Panc1 (cell line): ENCODE results near the gene SHANK3. TPM values are rescaled to one million over a fixed set of nuclear protein-coding genes. Genes with fewer than 3 reads are reported as not detected.

Experiments used
- ATAC-seq: fragments of 200-7000 bp; cut with Tn5 transposase; 2 replicates; pipeline ENCODE4 v1.9.1; 2020; ENCODE audit warnings: mild to moderate bottlenecking, moderate library complexity
- BruUV-seq: library from RNA; stranded (reverse); fragments of 400-500 nt; replicated peaks from 2 replicates; lab custom pipeline; 2021; lab: Mats Ljungman, UMichigan
- CTCF ChIA-PET: fragments of 300-600 bp; sonication (Branson Sonifier 250); formaldehyde crosslinking; loops from one replicate; lab custom pipeline; 2022; ENCODE audit warnings: antibody characterized with exemption; lab: Charles Lee
- POLR2A ChIA-PET: fragments of 300-600 bp; sonication (Branson Sonifier 250); formaldehyde crosslinking; loops from one replicate; lab custom pipeline; 2022; ENCODE audit warnings: antibody characterized with exemption; lab: Charles Lee
- DNase-seq: peaks from one replicate; pipeline ENCODE4 v3.0.0-alpha.2; 2010; ENCODE audit warnings: low read depth, low spot score
- H3K27ac ChIP-seq: 2 replicates; pipeline ENCODE4 v1.5.1; 2011; ENCODE audit warnings: mild to moderate bottlenecking, low read length, inconsistent platforms
- H3K27me3 ChIP-seq: fragments of 200-500 bp; sonication (Bioruptor generic); 2 replicates; pipeline ENCODE4 v1.6.0; 2014; ENCODE audit warnings: low read length, inconsistent platforms; ENCODE audit not compliant: control insufficient read depth, insufficient read depth
- H3K36me3 ChIP-seq: fragments of 200-500 bp; sonication (Bioruptor generic); 2 replicates; pipeline ENCODE4 v1.5.1; 2014; ENCODE audit warnings: inconsistent platforms, mild to moderate bottlenecking, low read length, moderate library complexity; ENCODE audit not compliant: control insufficient read depth, insufficient read depth
- H3K4me1 ChIP-seq: 2 replicates; pipeline ENCODE4 v1.5.1; 2011; ENCODE audit warnings: inconsistent platforms, mild to moderate bottlenecking, low read length, moderate library complexity; ENCODE audit not compliant: control insufficient read depth, insufficient read depth
- H3K4me3 ChIP-seq, 2 experiments: 2 replicates each; pipeline ENCODE4 v1.5.1; 2011 to 2012; ENCODE audit warnings: low read depth in 2 of 2, low read length in 2 of 2, mild to moderate bottlenecking in 2 of 2, inconsistent platforms in 1 of 2, moderate library complexity in 1 of 2
- H3K9me3 ChIP-seq: fragments of 200-500 bp; sonication (Bioruptor generic); 2 replicates; pipeline ENCODE4 v1.5.1; 2014; ENCODE audit warnings: low read depth, mild to moderate bottlenecking, inconsistent platforms, low read length, moderate library complexity; ENCODE audit not compliant: control insufficient read depth, insufficient read depth
- POLR2AphosphoS5 ChIP-seq: IDR thresholded peaks from 2 replicates; pipeline ENCODE4 v1.6.1; 2012; ENCODE audit warnings: mild to moderate bottlenecking, low read depth, low read length, moderate library complexity
- REST ChIP-seq, 2 experiments: IDR thresholded peaks; 2 replicates each; pipeline ENCODE4 v1.6.1; 2011 to 2012; ENCODE audit warnings: low read depth in 2 of 2, control low read depth in 1 of 2, low read length in 1 of 2, mild to moderate bottlenecking in 1 of 2, moderate library complexity in 1 of 2; ENCODE audit not compliant: insufficient read depth in 1 of 2
- SIN3A ChIP-seq: IDR thresholded peaks from 2 replicates; pipeline ENCODE4 v1.6.1; 2012; ENCODE audit warnings: low read depth, mild to moderate bottlenecking, low read length, moderate library complexity, borderline replicate concordance; ENCODE audit not compliant: insufficient read depth
- TCF7L2 ChIP-seq: IDR thresholded peaks from 2 replicates; pipeline ENCODE4 v1.6.1; 2011; ENCODE audit warnings: mild to moderate bottlenecking, low read depth, low read length, inconsistent platforms
- in situ Hi-C: cut with HindIII; loops from 2 replicates; pipeline ENCODE4 v1.10.0; 2016; ENCODE audit warnings: low sequenced_read_pairs, low pct_unique_long_range_greater_than_20kb
- intact Hi-C: fragments of 100-400 bp; cut with micrococcal nuclease; formaldehyde crosslinking; loops from one replicate; pipeline ENCODE4 v1.10.0; 2022; ENCODE audit not compliant: unreplicated experiment
- total RNA-seq: library from RNA; stranded (reverse); gene quantifications from one replicate; pipeline ENCODE4 v1.2.1, GENCODE V29; 2021; ENCODE audit not compliant: unreplicated experiment
- TF ChIP-seq, protein P1 (sequence below): fragments of 450-650 bp; IDR thresholded peaks from 2 replicates; pipeline ENCODE4 v1.5.1; 2017; ENCODE audit warnings: mild to moderate bottlenecking

Gene SHANK3
- total RNA-seq, 1 experiment from 2014 or later, result 7.6 TPM

GRCh38 chr22:50694766-50695420 is 22.3 kb downstream of the SHANK3 start:
- ChIA-PET POLR2A (interaction anchor here (0.6 kb wide), 1 partner anchor 163 kb away, joined by 15 read pairs; no protein-coding TSS in a partner anchor), CTCF (interaction anchor here (0.6 kb wide), 1 partner anchor 19 kb away, joined by 3 read pairs; no protein-coding TSS in a partner anchor)
- no peaks in the 10 kb centered on the region for H3K27me3 ChIP-seq
- H3K27ac ChIP-seq, result no peak overlapping the region
- H3K4me1 ChIP-seq, result peaks cover 2% of the 10 kb centered on the region; the same call in 1 of the 2 replicates
- H3K4me3 ChIP-seq, result no peak overlapping the region
- no peak for DNase-seq
- in situ Hi-C loops (no loop called here), intact Hi-C loops (no loop called here)
- ATAC-seq, result no peak
- no peaks in the 10 kb centered on the region for H3K36me3 ChIP-seq
- no peaks in the 10 kb centered on the region for H3K9me3 ChIP-seq
- no peak for TF ChIP-seq REST (IDR thresholded peaks at IDR 0.05; ENCODE audit: insufficient read depth in 1 of 2, low read depth in 2 of 2, low read length in 1 of 2)
- TF ChIP-seq, protein P1, sequence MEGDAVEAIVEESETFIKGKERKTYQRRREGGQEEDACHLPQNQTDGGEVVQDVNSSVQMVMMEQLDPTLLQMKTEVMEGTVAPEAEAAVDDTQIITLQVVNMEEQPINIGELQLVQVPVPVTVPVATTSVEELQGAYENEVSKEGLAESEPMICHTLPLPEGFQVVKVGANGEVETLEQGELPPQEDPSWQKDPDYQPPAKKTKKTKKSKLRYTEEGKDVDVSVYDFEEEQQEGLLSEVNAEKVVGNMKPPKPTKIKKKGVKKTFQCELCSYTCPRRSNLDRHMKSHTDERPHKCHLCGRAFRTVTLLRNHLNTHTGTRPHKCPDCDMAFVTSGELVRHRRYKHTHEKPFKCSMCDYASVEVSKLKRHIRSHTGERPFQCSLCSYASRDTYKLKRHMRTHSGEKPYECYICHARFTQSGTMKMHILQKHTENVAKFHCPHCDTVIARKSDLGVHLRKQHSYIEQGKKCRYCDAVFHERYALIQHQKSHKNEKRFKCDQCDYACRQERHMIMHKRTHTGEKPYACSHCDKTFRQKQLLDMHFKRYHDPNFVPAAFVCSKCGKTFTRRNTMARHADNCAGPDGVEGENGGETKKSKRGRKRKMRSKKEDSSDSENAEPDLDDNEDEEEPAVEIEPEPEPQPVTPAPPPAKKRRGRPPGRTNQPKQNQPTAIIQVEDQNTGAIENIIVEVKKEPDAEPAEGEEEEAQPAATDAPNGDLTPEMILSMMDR, result no peak
- TF ChIP-seq SIN3A, result no peak
- TF ChIP-seq TCF7L2, result no peak
- no peak for TF ChIP-seq POLR2AphosphoS5
- no TSS peak for BruUV-seq

GRCh38 chr22:50695421-50696250 is 23.0 kb downstream of the SHANK3 start:
- ChIA-PET CTCF (no interaction called here), POLR2A (no interaction called here)
- Histone ChIP-seq H3K27ac (no peak overlapping the region), H3K4me3 (no peak overlapping the region), H3K4me1 (peaks cover 2% of the 10 kb centered on the region; the same call in 1 of the 2 replicates), H3K9me3 (no peaks in the 10 kb centered on the region), H3K27me3 (no peaks in the 10 kb centered on the region), H3K36me3 (no peaks in the 10 kb centered on the region)
- in situ Hi-C loops, result no loop called here
- no peak for DNase-seq
- TF ChIP-seq SIN3A (no peak), POLR2AphosphoS5 (no peak), TCF7L2 (no peak), REST (IDR thresholded peaks at IDR 0.05; ENCODE audit: insufficient read depth in 1 of 2, low read depth in 2 of 2, low read length in 1 of 2) (no peak)
- TF ChIP-seq, protein P1, result no peak
- intact Hi-C loops, result no loop called here
- BruUV-seq, result no TSS peak
- ATAC-seq, result no peak
